ENCODE data around the gene ZNRF1.
A peak's percentile ranks its signal among the peaks of the same experiment; 100 is the strongest.

ZNRF1 gene

GRCh38 chr16:75043175-75043895 lies 44.5 kb downstream of the ZNRF1 start:
- Histone ChIP-seq H3K4me3 (ENCODE audit: low read depth, low read length) (no peak overlapping the region), H3K9me3 (ENCODE audit: control insufficient read depth, low read length) (no peaks in the 10 kb centered on the region), H3K4me1 (peaks cover 24% of the 10 kb centered on the region), H3K36me3 (ENCODE audit: control insufficient read depth, insufficient read depth, low read length) (no peaks in the 10 kb centered on the region), H3K4me2 (ENCODE audit: low read length) (peak overlapping the region; percentile 1), H2AFZ (no peak overlapping the region), H3K79me2 (peaks cover 23% of the 10 kb centered on the region), H3K27me3 (ENCODE audit: control insufficient read depth, insufficient read depth, low read length) (no peaks in the 10 kb centered on the region), H3K9ac (no peak overlapping the region), H3K27ac (peak overlapping the region; percentile 58)
- TF ChIP-seq CTCF (IDR thresholded peaks at IDR 0.05), result no peak

- H3K27ac ChIP-seq, result peak overlapping the region; percentile 34
- no peaks in the 10 kb centered on the region for H3K36me3 ChIP-seq (ENCODE audit: control insufficient read depth, insufficient read depth, low read length)
- peaks cover 36% of the 10 kb centered on the region for H3K79me2 ChIP-seq
- H3K27me3 ChIP-seq (ENCODE audit: control insufficient read depth, insufficient read depth, low read length), result no peaks in the 10 kb centered on the region
- no peak overlapping the region for H2AFZ ChIP-seq
- peaks cover 24% of the 10 kb centered on the region for H3K4me1 ChIP-seq
- TF ChIP-seq CTCF (IDR thresholded peaks at IDR 0.05), result no peak
- no peak overlapping the region for H3K4me3 ChIP-seq (ENCODE audit: low read depth, low read length)
- H3K4me2 ChIP-seq (ENCODE audit: low read length), result no peak overlapping the region
- H3K9me3 ChIP-seq (ENCODE audit: control insufficient read depth, low read length), result no peaks in the 10 kb centered on the region
- no peak overlapping the region for H3K9ac ChIP-seq
Observed at GRCh38 chr16:75044800-75045361, 46.1 kb downstream of the ZNRF1 start.

DNA sequence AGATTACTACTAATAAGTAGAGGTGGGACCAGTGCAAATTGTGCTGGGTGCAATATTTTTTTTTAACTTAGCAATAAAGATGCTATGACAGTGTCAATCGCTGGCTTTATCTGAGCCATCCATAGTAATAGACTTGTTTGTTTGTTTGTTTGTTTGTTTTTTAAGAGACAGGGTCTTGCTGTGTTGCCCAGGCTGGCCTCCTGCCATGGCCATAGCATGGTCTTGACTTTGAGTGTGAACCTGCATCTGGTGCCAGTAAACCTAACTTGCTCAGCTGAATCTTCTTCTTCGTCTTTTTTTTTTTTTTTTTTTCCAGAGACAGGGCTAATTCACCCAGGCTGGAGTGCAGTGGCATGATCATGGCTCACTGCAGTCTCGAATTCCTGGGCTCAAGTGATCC lies 46.6 kb downstream of the ZNRF1 start:
- H3K36me3 ChIP-seq (ENCODE audit: control insufficient read depth, insufficient read depth, low read length), result no peaks in the 10 kb centered on the region
- H3K9me3 ChIP-seq (ENCODE audit: control insufficient read depth, low read length), result no peaks in the 10 kb centered on the region
- no peak overlapping the region for H3K4me2 ChIP-seq (ENCODE audit: low read length)
- H3K27ac ChIP-seq, result peak overlapping the region; percentile 34
- no peaks in the 10 kb centered on the region for H3K27me3 ChIP-seq (ENCODE audit: control insufficient read depth, insufficient read depth, low read length)
- peaks cover 41% of the 10 kb centered on the region for H3K79me2 ChIP-seq
- H3K4me3 ChIP-seq (ENCODE audit: low read depth, low read length), result no peak overlapping the region
- H3K4me1 ChIP-seq, result peaks cover 24% of the 10 kb centered on the region
- TF ChIP-seq CTCF (IDR thresholded peaks at IDR 0.05), result no peak
- H3K9ac ChIP-seq, result no peak overlapping the region
- no peak overlapping the region for H2AFZ ChIP-seq

DNA sequence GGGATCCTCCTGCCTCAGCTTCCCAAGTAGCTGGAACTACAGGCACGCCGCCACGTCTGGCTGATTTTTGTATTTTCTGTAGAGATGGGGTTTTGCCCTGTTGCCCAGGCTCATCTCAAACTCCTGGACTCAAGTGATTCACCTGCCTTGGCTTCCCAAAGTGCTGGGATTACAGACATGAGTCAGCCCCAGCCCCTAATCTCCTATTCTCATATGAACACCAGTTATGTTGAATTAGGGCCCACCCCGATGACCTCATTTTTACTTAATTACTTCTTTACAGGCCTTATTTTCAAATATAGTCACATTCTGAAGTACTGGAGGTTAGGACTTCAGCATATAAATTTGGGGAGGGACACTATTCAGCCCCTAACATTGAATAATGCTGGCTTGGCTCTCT lies 49.2 kb downstream of the ZNRF1 start:
- no peaks in the 10 kb centered on the region for H3K27me3 ChIP-seq (ENCODE audit: control insufficient read depth, insufficient read depth, low read length)
- no peak for TF ChIP-seq CTCF (IDR thresholded peaks at IDR 0.05)
- H3K9ac ChIP-seq, result no peak overlapping the region
- H3K4me1 ChIP-seq, result peaks cover 23% of the 10 kb centered on the region
- H3K36me3 ChIP-seq (ENCODE audit: control insufficient read depth, insufficient read depth, low read length), result no peaks in the 10 kb centered on the region
- H3K4me2 ChIP-seq (ENCODE audit: low read length), result no peak overlapping the region
- H2AFZ ChIP-seq, result no peak overlapping the region
- H3K27ac ChIP-seq, result no peak overlapping the region
- H3K79me2 ChIP-seq, result peaks cover 58% of the 10 kb centered on the region
- H3K9me3 ChIP-seq (ENCODE audit: control insufficient read depth, low read length), result no peaks in the 10 kb centered on the region
- no peak overlapping the region for H3K4me3 ChIP-seq (ENCODE audit: low read depth, low read length)

DNA sequence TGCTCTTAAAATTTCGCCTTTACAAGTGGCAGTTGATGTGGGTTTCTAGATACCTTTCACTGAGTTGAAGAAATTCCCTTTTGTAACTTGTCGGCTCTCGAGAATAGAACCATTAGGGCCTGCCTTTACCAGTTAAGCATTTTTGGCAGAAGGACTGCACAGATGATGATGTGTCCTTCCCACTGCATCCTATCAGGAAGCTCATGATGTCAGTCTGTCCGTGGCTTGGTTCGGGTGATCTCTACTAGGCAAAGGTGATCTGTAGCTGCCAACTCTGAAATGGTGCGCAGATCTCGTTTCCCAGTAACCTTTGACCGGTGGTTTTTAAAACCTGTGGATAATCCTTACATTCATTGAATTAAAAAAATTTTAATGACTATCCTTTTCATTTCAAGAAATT lies 49.7 kb downstream of the ZNRF1 start:
- no peaks in the 10 kb centered on the region for H3K9me3 ChIP-seq (ENCODE audit: control insufficient read depth, low read length)
- no peak overlapping the region for H3K9ac ChIP-seq
- no peaks in the 10 kb centered on the region for H3K36me3 ChIP-seq (ENCODE audit: control insufficient read depth, insufficient read depth, low read length)
- H2AFZ ChIP-seq, result no peak overlapping the region
- H3K4me1 ChIP-seq, result peaks cover 20% of the 10 kb centered on the region
- H3K27ac ChIP-seq, result no peak overlapping the region
- TF ChIP-seq CTCF (IDR thresholded peaks at IDR 0.05), result no peak
- H3K27me3 ChIP-seq (ENCODE audit: control insufficient read depth, insufficient read depth, low read length), result no peaks in the 10 kb centered on the region
- peaks cover 63% of the 10 kb centered on the region for H3K79me2 ChIP-seq
- H3K4me2 ChIP-seq (ENCODE audit: low read length), result no peak overlapping the region
- H3K4me3 ChIP-seq (ENCODE audit: low read depth, low read length), result no peak overlapping the region

Measured in parathyroid adenoma (tissue), 2 donors.